ENCODE data around the gene VWA5B1.

Gene VWA5B1

DNA sequence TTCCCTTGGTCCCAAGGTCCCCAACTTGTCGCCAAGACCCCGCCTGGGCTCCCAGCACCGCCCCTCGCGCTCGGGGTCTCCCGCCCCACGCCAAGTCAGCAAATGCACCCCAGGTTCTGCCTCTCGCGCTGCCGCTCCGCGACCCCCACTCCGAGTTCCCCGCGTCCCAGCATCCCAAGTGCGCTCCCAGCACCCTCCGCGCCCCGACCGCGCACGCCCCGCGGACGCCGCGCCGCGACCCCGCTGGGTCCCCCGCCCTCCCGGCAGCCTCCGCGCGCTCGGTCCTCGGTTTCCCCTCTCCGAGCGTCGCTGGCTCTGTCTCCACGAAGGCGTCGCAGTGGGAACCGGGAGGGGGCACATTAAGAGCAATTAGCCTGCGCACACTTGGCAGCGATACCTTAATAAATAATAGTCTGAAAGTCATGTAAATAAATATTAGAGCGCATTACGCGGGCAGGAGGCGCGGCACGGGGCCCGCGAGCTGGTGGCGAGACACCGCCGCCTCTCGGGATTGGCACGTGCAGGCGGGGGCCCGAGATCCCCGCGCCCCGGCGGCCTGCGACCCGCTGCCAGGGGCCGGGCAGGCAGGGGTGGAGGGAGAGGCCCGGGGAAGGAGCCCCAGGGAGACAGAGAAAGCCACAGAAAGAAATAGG lies 75.9 kb downstream of the VWA5B1 start:
- DNase-seq (ENCODE audit: low read depth): no peak

DNA sequence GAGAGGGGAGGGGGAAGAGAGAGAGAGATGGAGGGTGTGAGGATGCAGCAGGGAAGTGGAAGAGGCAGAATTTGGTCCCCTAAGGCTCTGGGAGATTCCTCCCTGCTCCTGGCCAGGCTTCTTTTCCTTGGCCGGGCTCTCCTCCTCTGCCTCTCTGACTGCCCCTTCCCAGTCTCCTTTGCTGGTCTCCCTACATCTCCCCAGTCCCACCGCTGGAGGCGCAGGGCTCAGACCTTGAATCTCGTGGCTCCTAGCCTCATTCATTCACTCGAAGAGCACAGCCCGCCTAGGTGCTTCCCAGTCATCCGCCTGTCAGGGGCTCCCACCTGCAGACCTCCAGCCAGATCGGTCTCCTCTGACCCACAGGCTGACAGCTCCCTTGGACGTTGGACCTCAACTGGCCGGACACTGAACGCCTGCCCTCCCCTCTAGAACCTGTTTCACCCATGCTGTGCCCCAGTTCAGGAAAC lies 76.5 kb downstream of the VWA5B1 start:
- DNase-seq (ENCODE audit: low read depth): no peak

- DNase-seq (ENCODE audit: low read depth): no peak
Measured at GRCh38 chr1:20367626-20368025, 77.0 kb downstream of the VWA5B1 start.

GRCh38 chr1:20368866-20369470 lies 78.3 kb downstream of the VWA5B1 start:
- DNase-seq (ENCODE audit: low read depth): no peak

DNA sequence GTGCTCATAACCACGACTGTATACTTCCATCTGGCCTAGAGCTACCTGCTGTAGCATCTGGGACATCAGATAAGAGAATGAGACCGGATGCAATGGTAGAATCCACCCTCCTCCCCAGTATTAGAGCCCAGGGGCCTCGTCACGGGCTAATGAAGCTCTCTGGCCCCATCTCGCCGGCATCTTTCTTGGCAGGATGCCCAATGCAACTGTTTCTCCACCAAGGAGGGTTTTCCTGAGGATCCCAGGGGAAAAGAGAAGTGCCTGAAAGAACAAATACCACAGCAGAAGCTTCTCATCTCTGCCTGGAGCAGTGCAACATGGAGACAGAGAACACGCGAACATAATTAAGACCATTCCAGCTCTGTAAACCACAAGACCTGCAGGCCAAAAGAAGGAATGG lies 80.0 kb downstream of the VWA5B1 start:
- no peak for DNase-seq (ENCODE audit: low read depth)

GRCh38 chr1:20371411-20371810 lies 80.7 kb downstream of the VWA5B1 start:
- DNase-seq (ENCODE audit: low read depth): no peak

DNA sequence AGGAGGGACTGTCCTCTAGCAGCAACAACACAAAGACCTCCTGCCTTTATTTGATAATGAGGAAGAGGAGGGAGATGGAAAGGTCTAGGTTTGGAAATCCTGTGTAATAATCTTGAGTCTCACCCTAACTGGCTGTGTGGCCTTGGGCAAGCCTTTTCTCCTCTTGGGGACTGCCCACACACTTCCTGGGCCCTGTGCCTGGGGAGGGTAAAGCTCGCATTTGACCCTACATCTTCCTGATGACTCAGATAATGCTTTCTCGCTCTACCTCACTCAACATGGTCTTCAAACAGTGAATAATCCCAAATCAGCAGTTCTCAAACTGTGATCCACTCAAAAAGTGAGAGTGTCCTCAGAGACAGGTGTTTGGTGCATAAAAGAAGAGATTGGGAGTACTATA lies 81.2 kb downstream of the VWA5B1 start:
- no peak for DNase-seq (ENCODE audit: low read depth)

- DNase-seq (ENCODE audit: low read depth): no peak
Measured at GRCh38 chr1:20372676-20373075, 82.0 kb downstream of the VWA5B1 start.

GRCh38 chr1:20373286-20373685 lies 82.6 kb downstream of the VWA5B1 start:
- DNase-seq (ENCODE audit: low read depth): no peak

DNA sequence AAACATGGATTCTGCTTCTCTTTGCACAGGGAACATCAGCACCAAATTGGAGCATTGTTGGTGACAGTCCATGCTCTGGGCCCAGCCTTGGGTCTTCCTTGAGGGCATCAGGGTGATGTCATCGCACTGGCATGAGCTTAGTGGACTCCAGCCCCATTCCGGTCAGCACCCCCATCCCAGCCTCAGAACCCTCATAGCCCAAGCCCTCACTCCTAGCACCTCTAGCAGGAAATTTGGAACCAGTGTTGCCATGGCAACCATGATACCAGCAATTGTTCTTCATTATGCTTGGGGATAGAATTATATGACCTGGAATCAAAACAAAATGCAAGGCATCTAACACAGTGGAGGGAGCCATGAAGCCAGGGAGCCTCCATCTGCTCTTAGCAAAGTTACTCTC lies 83.1 kb downstream of the VWA5B1 start:
- no peak for DNase-seq (ENCODE audit: low read depth)

DNA sequence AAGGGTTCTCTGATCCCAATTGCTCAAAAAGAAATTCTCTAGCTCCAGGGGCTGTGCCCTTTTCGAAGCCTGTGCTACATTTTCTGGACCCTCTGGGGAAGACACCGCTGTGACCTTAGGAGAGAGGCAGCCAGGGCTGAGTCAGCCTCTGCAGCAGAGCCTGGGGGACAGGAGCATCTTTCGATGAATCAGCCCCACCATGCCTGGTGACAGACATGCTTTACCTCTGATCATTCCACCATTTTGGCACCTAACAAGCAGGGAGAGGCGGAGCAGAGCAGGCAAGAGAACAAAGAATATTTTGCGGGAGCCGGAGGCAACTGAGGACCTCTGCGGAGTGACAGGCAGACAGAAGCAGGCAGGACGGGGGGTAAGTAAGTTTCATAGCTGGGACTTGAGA lies 84.9 kb downstream of the VWA5B1 start:
- DNase-seq (ENCODE audit: low read depth): no peak

GRCh38 chr1:20376171-20376570 lies 85.5 kb downstream of the VWA5B1 start:
- no peak for DNase-seq (ENCODE audit: low read depth)

DNA sequence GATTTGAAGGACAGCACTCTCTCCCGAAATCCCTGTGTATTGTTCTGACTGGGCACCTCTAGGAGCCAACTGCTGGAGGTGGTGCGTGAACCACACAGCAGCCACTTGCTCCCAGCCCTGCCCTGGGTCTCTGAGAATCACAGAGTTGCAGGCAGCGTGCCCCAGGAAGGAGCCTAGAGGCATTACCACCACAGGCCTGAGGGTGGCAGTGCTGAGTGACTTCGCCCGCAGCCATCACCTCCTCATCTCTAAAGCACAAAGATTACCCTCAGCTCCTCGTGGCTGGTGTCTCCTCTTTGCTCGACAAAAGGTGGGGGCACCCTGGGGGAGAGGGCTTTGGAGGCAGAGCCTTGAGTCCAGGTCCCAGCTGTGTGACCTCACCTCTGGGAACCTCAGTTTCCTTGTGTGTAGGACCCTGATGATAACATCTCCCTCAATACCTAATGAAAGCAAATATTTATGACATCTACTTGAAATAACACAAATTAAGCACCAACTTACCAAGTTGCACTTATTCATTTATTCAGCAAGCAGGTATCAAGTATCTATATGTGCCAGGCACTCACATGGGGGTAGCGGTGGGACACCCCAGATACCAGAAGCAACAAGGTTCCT lies 86.3 kb downstream of the VWA5B1 start:
- peak; percentile 21 for DNase-seq (ENCODE audit: low read depth)

- no peak for DNase-seq (ENCODE audit: low read depth)
Measured at GRCh38 chr1:20377516-20378270, 87.0 kb downstream of the VWA5B1 start.

- DNase-seq (ENCODE audit: low read depth): no peak
Measured at GRCh38 chr1:20379075-20379474, 88.4 kb downstream of the VWA5B1 start.

DNA sequence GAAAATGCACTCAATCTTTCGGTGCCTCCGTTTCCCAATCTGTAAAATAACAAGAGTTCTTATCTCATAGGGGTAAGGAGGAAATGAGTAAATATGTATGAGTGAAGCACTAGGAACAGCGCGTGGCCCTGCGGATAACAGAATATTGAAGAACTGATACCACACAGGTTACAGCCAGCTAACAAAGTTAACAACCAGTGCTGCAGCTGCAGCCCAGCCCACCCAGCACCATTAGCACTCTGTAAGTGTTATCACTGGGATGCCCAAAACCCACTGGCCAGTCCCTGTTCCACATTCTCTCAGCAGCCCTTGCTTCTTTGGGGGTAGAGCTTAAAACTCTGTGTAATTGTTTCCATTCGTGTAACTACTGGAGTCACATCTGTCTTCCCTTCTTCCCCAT lies 89.5 kb downstream of the VWA5B1 start:
- no peak for DNase-seq (ENCODE audit: low read depth)

GRCh38 chr1:20380616-20381035 lies 90.0 kb downstream of the VWA5B1 start:
- no peak for DNase-seq (ENCODE audit: low read depth)

GRCh38 chr1:20381045-20381641 lies 90.5 kb downstream of the VWA5B1 start:
- no peak for DNase-seq (ENCODE audit: low read depth)

DNA sequence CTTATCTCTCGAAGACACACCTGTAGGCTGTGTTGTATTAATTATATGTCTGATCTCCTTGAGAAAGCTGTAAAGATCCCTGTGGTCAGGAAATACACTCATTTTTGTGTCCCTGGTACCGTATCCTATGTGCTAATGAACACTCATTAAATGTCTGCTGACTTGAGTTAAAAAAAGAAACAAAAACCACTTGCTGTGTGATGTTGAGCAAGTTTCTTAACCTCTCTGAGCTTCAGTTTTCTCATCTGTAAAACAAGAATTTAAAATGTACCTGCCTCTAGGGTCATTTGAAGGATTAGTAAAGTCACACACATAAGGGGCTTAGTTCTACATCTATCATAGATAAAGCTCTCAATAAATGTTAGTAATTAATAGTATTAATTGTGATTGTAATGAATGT lies 91.3 kb downstream of the VWA5B1 start:
- DNase-seq (ENCODE audit: low read depth): no peak

DNA sequence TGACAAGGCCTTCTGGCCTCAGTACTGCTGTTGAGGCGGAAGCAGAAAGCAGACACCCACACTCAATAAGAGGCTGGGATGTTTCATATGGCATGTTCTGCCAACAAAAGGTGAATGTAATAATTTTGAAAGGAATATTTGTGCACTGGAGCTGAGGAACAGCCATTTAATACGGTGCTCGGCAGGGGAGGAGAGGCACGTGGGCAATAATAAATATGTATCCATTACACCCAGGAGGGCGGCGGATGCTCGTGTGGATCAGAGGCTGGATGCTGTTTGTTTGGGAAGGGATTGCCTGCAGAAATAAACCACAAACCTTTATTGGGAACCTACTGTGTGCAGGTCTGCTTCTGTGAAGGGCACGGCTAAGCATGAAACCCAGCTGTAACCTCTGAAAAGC lies 92.0 kb downstream of the VWA5B1 start:
- no peak for DNase-seq (ENCODE audit: low read depth)

DNA sequence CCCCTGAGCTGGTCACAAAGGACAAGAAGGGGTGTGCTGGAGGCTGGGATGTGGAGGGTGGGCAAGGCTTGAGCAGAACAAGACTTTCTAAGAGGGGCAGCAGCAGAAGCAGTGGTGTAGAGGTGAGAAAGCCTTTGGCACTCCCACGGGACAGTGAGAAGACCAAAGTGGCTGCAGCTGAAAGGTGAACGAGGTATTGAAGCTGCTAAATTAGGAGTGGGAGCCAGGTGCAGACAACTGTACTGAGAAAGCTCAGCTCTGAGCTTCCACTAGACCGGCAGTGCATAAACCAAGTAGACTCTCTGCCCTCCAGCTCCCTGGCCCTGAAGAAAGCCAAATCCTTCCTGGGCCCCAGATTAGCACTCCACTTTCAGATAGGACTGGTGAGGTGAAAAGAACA lies 93.0 kb downstream of the VWA5B1 start:
- DNase-seq (ENCODE audit: low read depth): no peak

DNA sequence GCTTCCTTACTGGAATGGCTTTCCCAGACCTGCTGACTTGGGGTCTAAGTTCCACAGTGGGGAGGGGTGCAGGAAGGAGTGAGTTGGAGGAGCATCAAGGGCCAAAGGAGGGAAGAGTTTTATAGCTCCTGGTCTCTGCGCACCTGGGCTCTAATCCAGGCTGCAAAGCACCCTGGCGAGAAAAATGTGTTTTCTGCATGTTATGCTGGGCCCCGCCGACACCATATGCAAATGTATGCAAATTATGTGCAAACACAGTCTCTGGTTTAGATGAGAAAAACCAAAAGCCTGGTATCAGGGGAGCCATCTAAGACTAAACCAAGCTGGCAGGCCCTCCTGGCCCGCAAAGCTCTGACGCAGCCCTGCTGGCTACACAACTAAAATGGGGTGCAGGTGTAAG lies 95.0 kb downstream of the VWA5B1 start:
- no peak for DNase-seq (ENCODE audit: low read depth)

All from activated gamma-delta T cell treated with anti-CD3 and anti-CD28 coated beads, Interleukin-2, amount 50 U/mL, for 16 hours (primary cell).